Thoracic aorta (tissue), 2 donors: Measurements from ENCODE around the gene ZNF420. TPM values are rescaled to one million over a fixed set of nuclear protein-coding genes. Genes with fewer than 3 reads are reported as not detected.
"Not testable (repeated sequence)": the region's sequence is repeated elsewhere in the genome, so short reads cannot be mapped to it uniquely, and the experiment has no call there.

Experiments
- ATAC-seq: fragments of 150-250 bp; one replicate; pipeline ENCODE4 v1.8.0; 2017; ENCODE audit warnings: low read depth; ENCODE audit not compliant: insufficient number of reproducible peaks, low FRiP score
- DNase-seq: peaks from one replicate; pipeline ENCODE4 v3.0.0-alpha.2; 2020; ENCODE audit warnings: low spot score
- H3K27ac ChIP-seq, 2 donors: fragments of 200-600 bp; sonication (generic); 1 replicate in 1 of 2; 2 replicates in 1 of 2; pipeline ENCODE4 v1.5.1; 2016; ENCODE audit warnings: mild to moderate bottlenecking in 2 of 2, moderate library complexity in 2 of 2
- H3K27me3 ChIP-seq: fragments of 200-600 bp; sonication (generic); replicated peaks from 2 replicates; pipeline ENCODE4 v1.6.0; 2016; ENCODE audit warnings: mild to moderate bottlenecking; ENCODE audit not compliant: insufficient read depth
- H3K36me3 ChIP-seq: fragments of 200-600 bp; sonication (generic); one replicate; pipeline ENCODE4 v1.5.1; 2016
- H3K4me1 ChIP-seq, 2 donors: fragments of 200-600 bp; sonication (generic); 1 replicate in 1 of 2; 2 replicates in 1 of 2; pipeline versions ENCODE4 v1.5.1 to v1.6.0; 2016; ENCODE audit warnings: low read depth in 2 of 2, mild to moderate bottlenecking in 1 of 2; ENCODE audit not compliant: control insufficient read depth in 1 of 2
- H3K4me3 ChIP-seq: fragments of 200-600 bp; sonication (generic); 2 replicates; pipeline ENCODE4 v1.5.1; 2016; ENCODE audit warnings: mild to moderate bottlenecking
- H3K9me3 ChIP-seq: fragments of 200-600 bp; sonication (generic); 2 replicates; pipeline ENCODE4 v1.5.1; 2016
- CTCF ChIP-seq: fragments of 200-600 bp; sonication (generic); IDR thresholded peaks from one replicate; pipeline ENCODE4 v1.5.1; 2019; ENCODE audit warnings: antibody characterized with exemption
- total RNA-seq, 2 donors: library from RNA; depleted of rRNA; stranded (reverse); fragments of >200 nt; gene quantifications; one replicate each; pipeline versions ENCODE4 v1.1.0 to v1.2.3, GENCODE V29; 2016

Gene ZNF420
- total RNA-seq, 2 donors from 2014 or later = 1.8 to 17.5 TPM

GRCh38 chr19:37079238-37079637 lies 1.0 kb downstream of the ZNF420 start:
- H3K4me3 ChIP-seq = peak overlapping the region; percentile 83
- no peaks in the 10 kb centered on the region for H3K27me3 ChIP-seq
- TF ChIP-seq CTCF = no peak
- H3K36me3 ChIP-seq = no peaks in the 10 kb centered on the region
- DNase-seq (no peak), ATAC-seq (no peak)
- peaks cover 17% of the 10 kb centered on the region for H3K9me3 ChIP-seq
- peaks cover 10 to 27% of the 10 kb centered on the region in 2 donors for H3K4me1 ChIP-seq
- H3K27ac ChIP-seq = no peak overlapping the region

GRCh38 chr19:37082307-37082706 lies 4.1 kb downstream of the ZNF420 start:
- no peak overlapping the region for H3K4me3 ChIP-seq
- H3K36me3 ChIP-seq = peaks cover 8% of the 10 kb centered on the region
- peaks cover 36% of the 10 kb centered on the region for H3K9me3 ChIP-seq
- H3K27me3 ChIP-seq = no peaks in the 10 kb centered on the region
- TF ChIP-seq CTCF = no peak
- peaks cover 8 to 18% of the 10 kb centered on the region in 2 donors for H3K4me1 ChIP-seq
- no peak overlapping the region for H3K27ac ChIP-seq
- no peak for DNase-seq
- no peak for ATAC-seq

GRCh38 chr19:37087110-37087509 lies 8.9 kb downstream of the ZNF420 start:
- no peak overlapping the region for H3K4me3 ChIP-seq
- no peak for DNase-seq
- H3K9me3 ChIP-seq = peaks cover 72% of the 10 kb centered on the region
- H3K4me1 ChIP-seq = no peaks in the 10 kb centered on the region
- ATAC-seq = no peak
- H3K27ac ChIP-seq = no peak overlapping the region
- no peaks in the 10 kb centered on the region for H3K27me3 ChIP-seq
- no peak for TF ChIP-seq CTCF
- peaks cover 39% of the 10 kb centered on the region for H3K36me3 ChIP-seq

GRCh38 chr19:37095859-37096258 lies 17.6 kb downstream of the ZNF420 start:
- Histone ChIP-seq H3K27ac (no peak overlapping the region), H3K36me3 (peaks cover 81% of the 10 kb centered on the region), H3K4me3 (no peak overlapping the region), H3K9me3 (peaks cover 90% of the 10 kb centered on the region), H3K27me3 (no peaks in the 10 kb centered on the region), H3K4me1 (no peaks in the 10 kb centered on the region)
- no peak for TF ChIP-seq CTCF
- ATAC-seq (no peak), DNase-seq (no peak)

GRCh38 chr19:37098570-37098969 lies 20.3 kb downstream of the ZNF420 start:
- ATAC-seq (no peak), DNase-seq (no peak)
- Histone ChIP-seq H3K36me3 (peaks cover 73% of the 10 kb centered on the region), H3K27me3 (no peaks in the 10 kb centered on the region), H3K27ac (no peak overlapping the region), H3K9me3 (peaks cover 93% of the 10 kb centered on the region), H3K4me3 (no peak overlapping the region), H3K4me1 (no peaks in the 10 kb centered on the region)
- TF ChIP-seq CTCF = no peak

GRCh38 chr19:37104135-37104534 lies 25.9 kb downstream of the ZNF420 start:
- peaks cover 90% of the 10 kb centered on the region for H3K9me3 ChIP-seq
- H3K4me1 ChIP-seq, H3K4me3 ChIP-seq, DNase-seq, H3K27me3 ChIP-seq, H3K27ac ChIP-seq, ATAC-seq: not testable (repeated sequence)
- peaks cover 68% of the 10 kb centered on the region for H3K36me3 ChIP-seq

- not testable (repeated sequence) for ATAC-seq
Measured at GRCh38 chr19:37111753-37112152, 33.5 kb downstream of the ZNF420 start.

More at GRCh38 chr19:37111753-37112152, 33.5 kb downstream of the ZNF420 start:
- not testable (repeated sequence) for DNase-seq, H3K4me1 ChIP-seq, H3K4me3 ChIP-seq, H3K27me3 ChIP-seq, H3K27ac ChIP-seq
- peaks cover 98% of the 10 kb centered on the region for H3K9me3 ChIP-seq
- peaks cover 89% of the 10 kb centered on the region for H3K36me3 ChIP-seq
